ENCODE results near the gene MRPS34.
A peak's percentile ranks its signal among the peaks of the same experiment; 100 is the strongest.

MRPS34 gene

DNA sequence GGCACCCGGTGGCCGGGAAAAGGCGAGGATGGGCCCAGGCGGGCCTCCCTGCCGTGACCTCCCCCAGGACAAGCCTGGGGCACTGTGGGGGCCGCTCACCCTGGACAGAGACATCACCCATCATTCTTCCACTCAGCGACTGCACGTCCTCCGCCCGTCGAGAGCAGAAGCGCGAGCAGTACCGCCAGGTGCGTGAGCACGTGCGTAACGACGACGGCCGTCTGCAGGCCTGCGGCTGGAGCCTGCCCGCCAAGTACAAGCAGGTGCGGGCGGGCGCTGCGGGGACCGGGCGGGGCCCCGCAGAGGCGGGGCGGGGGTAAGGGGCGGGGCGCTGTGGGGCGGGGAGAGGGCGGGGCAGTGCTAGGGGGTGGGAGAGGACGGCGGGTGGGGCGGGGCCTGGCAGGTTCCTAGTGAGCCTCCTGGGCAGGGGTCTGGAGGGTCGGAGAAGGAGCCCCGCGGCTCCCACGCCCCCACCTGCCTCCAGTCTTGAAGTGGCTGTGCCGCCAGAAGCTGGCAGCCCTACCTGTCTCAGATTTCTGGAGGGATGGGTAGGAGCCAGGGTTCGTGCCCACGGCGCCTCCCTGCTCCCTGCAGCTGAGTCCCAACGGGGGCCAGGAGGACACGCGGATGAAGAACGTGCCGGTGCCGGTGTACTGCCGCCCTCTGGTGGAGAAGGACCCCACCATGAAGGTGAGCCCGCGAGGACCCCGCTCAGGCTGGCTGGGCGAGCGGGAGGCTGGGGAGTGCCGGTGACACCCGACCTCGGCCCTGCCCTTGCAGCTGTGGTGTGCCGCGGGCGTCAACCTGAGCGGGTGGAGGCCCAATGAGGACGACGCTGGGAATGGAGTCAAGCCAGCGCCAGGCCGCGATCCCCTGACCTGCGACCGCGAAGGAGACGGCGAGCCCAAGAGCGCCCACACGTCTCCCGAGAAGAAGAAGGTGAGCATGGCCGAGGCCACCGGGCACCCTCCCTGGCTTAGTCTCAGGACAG, 9.1 kb downstream of the MRPS34 start:
- no peak for ATAC-seq (replicated peaks)
- Mint-ChIP-seq H3K9me3 (no peaks in the 10 kb centered on the region), H3K27me3 (no peaks in the 10 kb centered on the region), H3K4me1 (peaks cover 2 to 11% of the 10 kb centered on the region in 2 donors), H3K4me3 (no peak overlapping the region), H3K36me3 (peaks cover 47 to 52% of the 10 kb centered on the region in 2 donors), H3K27ac (no peak overlapping the region)
- DNase-seq: no peak

DNA sequence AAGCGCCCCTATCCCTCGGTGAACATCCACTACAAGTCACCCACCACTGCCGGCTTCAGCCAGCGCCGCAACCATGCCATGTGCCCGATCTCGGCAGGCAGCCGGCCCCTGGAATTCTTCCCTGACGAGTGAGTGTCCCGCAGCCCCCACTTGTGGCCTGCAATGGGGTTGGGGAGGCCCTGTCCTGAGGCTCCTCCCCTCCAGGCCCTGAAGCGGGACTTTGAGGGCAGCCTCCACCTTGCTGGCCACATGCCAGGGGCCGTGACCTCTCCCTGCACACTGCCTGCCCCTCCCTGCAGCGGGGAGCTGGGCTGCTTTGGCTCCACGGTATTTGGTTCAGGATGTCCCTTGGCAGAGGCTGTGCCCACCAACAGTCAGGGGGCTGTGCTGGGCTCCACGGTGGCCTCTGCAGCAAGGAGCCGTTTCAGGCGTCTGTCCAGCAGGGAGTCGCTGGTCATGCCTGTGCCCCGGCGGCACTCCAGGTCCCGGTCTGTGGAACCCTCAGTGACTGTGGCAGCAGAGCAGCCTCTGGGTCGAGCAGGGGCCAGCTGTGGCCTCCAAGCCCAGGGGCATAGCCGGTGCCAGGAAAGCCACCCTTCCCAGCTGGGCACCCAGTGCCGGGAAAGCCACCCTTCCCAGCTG, 9.9 kb downstream of the MRPS34 start:
- Mint-ChIP-seq H3K27ac (peak overlapping the region; percentile 84), H3K36me3 (peaks cover 43 to 46% of the 10 kb centered on the region in 2 donors), H3K4me1 (peaks cover 1 to 3% of the 10 kb centered on the region in 2 donors), H3K4me3 (no peak overlapping the region), H3K27me3 (no peaks in the 10 kb centered on the region), H3K9me3 (no peaks in the 10 kb centered on the region)
- ATAC-seq (replicated peaks): no peak
- no peak for DNase-seq

DNA sequence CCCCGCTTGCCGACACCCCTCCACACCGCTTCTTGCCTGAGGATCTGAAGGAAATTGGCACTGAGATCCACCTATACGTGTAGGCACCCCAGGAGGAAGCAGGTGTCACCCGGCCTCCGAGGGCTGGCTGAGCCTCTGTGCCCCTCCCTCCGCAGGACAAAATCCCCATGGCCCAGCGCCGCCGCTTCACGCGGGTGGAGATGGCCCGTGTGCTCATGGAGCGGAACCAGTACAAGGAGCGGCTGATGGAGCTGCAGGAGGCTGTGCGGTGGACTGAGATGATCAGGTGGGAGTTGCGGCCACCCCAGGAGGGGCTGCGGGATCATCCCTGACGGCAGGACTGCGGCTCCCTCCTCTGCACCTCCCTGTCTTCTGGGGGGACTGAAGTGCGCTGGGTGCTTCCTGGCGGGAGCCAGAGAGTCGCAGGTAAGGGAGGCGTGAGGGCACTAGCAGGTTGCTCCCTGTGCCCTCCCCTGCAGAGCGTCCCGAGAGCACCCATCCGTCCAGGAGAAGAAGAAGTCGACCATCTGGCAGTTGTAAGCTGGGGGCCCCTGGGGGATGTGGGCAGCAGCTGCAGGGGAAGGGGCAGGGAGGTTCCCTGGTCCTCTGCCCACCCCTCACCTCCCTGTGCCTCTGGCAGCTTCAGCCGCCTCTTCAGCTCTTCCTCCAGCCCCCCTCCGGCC, 10.6 kb downstream of the MRPS34 start:
- peak overlapping the region; percentile 84 for H3K27ac Mint-ChIP-seq
- ATAC-seq (replicated peaks) (no peak), DNase-seq (no peak)
- H3K36me3 Mint-ChIP-seq: peaks cover 43 to 49% of the 10 kb centered on the region in 2 donors
- H3K27me3 Mint-ChIP-seq: no peaks in the 10 kb centered on the region
- H3K4me3 Mint-ChIP-seq: no peak overlapping the region
- H3K4me1 Mint-ChIP-seq: peaks cover 0 to 3% of the 10 kb centered on the region in 2 donors
- H3K9me3 Mint-ChIP-seq: no peaks in the 10 kb centered on the region

DNA sequence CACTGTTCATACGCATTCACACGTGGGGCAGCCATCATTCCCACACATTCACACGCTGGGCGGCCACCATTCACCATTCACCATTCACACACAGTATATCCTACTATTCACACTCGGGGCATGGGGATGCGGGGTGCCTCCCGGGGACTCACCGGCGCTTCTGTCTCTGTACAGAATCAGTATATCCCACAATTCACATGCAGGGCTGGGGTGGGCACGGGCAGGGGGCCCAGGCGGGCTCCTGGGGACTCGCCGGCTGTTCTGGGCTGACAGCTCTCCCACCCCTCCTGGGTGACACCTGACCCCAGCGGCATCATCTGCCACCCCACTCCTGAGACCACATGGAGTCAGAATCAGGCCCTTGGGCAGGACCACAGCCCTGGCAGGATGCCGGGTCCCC, 11.2 kb downstream of the MRPS34 start:
- ATAC-seq (replicated peaks): no peak
- Mint-ChIP-seq H3K27ac (no peak overlapping the region), H3K27me3 (no peaks in the 10 kb centered on the region)

DNA sequence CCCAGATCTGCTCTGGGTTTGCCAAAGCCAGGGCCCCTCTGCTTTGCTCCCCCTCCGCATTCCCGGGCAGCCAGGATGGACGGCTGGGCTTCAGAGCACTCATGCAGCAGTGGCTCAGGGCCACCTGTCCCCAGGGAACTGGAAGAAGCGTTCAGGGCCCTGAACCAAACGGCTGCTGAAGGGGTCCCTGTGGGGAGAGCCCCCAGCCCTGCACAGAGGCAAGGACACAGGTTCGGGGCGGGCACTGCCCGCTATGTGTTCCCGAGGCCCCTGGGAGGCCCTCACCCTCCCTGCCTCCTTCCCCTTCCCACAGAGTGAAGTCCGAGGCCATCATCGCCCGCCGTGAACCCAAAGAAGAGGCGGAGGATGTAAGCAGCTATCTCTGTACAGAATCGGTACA, 12.0 kb downstream of the MRPS34 start:
- H3K4me3 Mint-ChIP-seq: no peak overlapping the region
- peak overlapping the region; percentile 47 for H3K27ac Mint-ChIP-seq
- peaks cover 0 to 3% of the 10 kb centered on the region in 2 donors for H3K4me1 Mint-ChIP-seq
- H3K36me3 Mint-ChIP-seq: peaks cover 44 to 49% of the 10 kb centered on the region in 2 donors
- no peaks in the 10 kb centered on the region for H3K27me3 Mint-ChIP-seq
- DNase-seq (no peak), ATAC-seq (replicated peaks) (no peak)
- no peaks in the 10 kb centered on the region for H3K9me3 Mint-ChIP-seq

More for the DNA sequence above, 11.2 kb downstream of the MRPS34 start:
- H3K9me3 Mint-ChIP-seq: no peaks in the 10 kb centered on the region
- peaks cover 0 to 3% of the 10 kb centered on the region in 2 donors for H3K4me1 Mint-ChIP-seq
- H3K4me3 Mint-ChIP-seq: no peak overlapping the region
- H3K36me3 Mint-ChIP-seq: peaks cover 44 to 46% of the 10 kb centered on the region in 2 donors
- no peak for DNase-seq

DNA sequence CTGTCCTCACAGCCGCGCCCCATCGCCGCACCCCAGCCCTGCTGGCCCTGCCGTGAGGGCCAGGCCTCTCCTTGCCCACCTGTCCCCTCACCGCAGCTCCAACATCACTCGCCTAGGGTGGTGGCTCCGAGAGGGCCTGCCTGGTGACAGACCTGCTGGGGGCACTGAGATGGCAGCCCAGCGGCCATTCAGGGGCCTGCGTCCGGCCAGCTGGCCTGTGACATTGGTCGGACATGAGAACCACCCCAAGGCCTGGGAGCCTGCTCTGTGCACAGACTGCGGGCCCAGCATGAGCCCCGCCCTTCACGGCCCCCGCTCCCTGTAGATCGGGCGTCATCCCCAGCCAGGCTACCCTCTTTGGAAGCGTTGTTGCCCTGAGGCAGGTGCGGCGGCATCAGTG, 13.4 kb downstream of the MRPS34 start:
- DNase-seq: no peak
- H3K9me3 Mint-ChIP-seq: no peaks in the 10 kb centered on the region
- H3K4me1 Mint-ChIP-seq: peaks cover 0 to 3% of the 10 kb centered on the region in 2 donors
- no peak overlapping the region for H3K4me3 Mint-ChIP-seq
- H3K27ac Mint-ChIP-seq: no peak overlapping the region
- H3K27me3 Mint-ChIP-seq: no peaks in the 10 kb centered on the region
- ATAC-seq (replicated peaks): no peak
- H3K36me3 Mint-ChIP-seq: peaks cover 55% of the 10 kb centered on the region in 2 donors

DNA sequence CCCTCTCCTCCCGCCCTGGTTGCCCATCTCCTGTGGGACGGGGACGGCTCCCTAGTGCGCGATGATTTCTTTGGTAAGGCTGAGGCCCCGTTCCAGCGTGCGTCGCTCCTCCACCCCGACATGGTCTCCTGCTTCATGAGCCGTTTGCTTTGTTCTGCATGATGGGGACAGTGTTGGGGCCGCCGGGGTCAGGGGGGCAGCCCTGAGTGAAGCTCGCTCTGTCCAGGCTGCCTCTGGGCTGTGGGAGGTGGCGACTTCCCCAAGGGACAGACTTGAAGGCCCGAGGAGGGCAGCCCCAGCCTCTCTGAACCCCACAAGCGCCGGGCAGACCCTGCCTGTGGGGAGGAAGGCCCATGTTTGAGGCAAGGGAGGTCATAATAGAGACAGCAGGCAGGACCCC, 14.0 kb downstream of the MRPS34 start:
- H3K4me3 Mint-ChIP-seq: no peak overlapping the region
- no peak for DNase-seq
- no peak for ATAC-seq (replicated peaks)
- H3K27me3 Mint-ChIP-seq: no peaks in the 10 kb centered on the region
- peaks cover 0 to 3% of the 10 kb centered on the region in 2 donors for H3K4me1 Mint-ChIP-seq
- no peak overlapping the region for H3K27ac Mint-ChIP-seq
- peaks cover 58 to 59% of the 10 kb centered on the region in 2 donors for H3K36me3 Mint-ChIP-seq
- no peaks in the 10 kb centered on the region for H3K9me3 Mint-ChIP-seq

DNA sequence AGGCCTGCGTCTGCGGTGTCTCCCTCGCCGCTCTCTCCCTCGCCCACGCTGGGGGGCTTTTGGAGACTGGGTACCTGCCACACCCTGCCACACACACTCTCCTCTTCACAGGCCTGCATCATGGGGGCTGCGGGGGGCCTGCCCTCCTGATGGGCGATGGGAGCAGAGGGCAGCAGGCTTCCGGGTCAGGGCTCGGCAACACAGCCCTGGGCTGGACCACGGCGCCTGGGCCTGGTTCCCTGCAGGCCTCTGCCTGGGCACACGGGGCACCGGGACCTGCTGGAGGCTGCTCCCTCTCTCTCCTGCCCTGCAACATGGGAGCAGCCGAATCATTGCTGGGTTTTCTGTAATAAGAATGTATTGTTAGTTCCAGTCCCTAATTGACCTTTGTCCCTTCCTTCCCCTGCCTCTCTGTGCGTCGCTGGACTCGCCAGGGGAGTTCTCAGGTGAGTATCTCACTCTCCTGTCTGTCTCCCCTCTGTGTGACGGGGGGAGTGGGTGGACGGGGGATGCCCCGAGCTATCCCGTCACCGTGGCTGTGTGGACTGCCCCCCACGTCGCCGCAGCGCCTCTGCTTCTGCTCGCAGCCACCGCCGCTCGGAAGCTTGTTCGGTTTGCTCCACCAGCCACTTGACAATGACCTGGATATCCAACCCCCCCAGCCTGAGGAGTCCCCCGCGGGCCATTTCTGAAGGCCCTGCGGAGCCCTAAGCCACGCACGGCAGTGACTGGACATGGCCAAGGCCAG, 15.0 kb downstream of the MRPS34 start:
- ATAC-seq (replicated peaks) (no peak), DNase-seq (no peak)
- Mint-ChIP-seq H3K4me3 (no peak overlapping the region), H3K9me3 (no peaks in the 10 kb centered on the region), H3K27ac (peak overlapping the region; percentile 62), H3K27me3 (no peaks in the 10 kb centered on the region), H3K4me1 (peaks cover 0 to 3% of the 10 kb centered on the region in 2 donors), H3K36me3 (peaks cover 56 to 57% of the 10 kb centered on the region in 2 donors)

DNA sequence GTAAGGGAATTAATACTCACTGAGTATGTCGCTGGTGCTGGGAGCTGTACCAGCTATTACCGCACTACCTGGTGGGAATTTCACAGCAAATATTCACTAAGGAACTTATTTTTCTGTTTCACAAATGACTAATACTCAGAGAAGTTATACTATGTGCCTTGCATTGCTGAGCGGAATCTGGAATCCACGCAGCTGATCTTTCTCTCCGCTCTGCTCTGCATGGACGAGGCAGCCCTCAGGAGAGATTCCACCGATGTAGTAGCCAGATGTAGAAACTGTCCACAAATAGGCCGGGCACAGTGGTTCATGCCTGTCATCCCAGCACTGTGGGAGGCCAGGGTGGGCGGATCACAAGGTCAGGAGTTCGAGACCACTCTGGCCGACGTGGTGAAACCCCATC, 18.7 kb downstream of the MRPS34 start:
- peaks cover 43 to 52% of the 10 kb centered on the region in 2 donors for H3K36me3 Mint-ChIP-seq
- no peaks in the 10 kb centered on the region for H3K27me3 Mint-ChIP-seq
- no peak for DNase-seq
- no peak overlapping the region for H3K4me3 Mint-ChIP-seq
- no peaks in the 10 kb centered on the region for H3K9me3 Mint-ChIP-seq
- peaks cover 0 to 1% of the 10 kb centered on the region in 2 donors for H3K4me1 Mint-ChIP-seq
- no peak for ATAC-seq (replicated peaks)
- peak overlapping the region; percentile 37 for H3K27ac Mint-ChIP-seq

DNA sequence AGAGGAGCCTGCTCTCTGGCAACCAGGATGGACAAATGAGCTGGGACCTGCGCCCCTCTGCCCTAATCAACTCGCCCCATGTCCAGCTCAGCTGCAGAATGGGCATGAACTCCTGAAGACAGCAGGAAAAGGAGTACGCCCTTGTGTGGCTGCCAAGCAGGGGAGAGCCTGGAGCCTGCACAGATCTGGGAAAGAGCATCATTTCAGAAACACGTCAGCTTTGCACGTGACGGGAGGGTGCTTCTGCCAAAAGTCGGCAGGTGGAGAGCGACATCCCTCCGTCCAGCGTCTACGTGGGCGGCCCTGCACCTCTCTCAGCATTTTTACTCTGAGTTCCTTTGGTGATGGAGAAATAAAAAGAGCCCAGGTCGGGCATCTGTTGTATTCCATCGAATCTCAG, 20.1 kb downstream of the MRPS34 start:
- Mint-ChIP-seq H3K27me3 (no peaks in the 10 kb centered on the region), H3K9me3 (no peaks in the 10 kb centered on the region), H3K36me3 (peaks cover 39 to 50% of the 10 kb centered on the region in 2 donors), H3K4me1 (peaks cover 0 to under 1% of the 10 kb centered on the region in 2 donors), H3K4me3 (no peak overlapping the region), H3K27ac (no peak overlapping the region)
- DNase-seq: no peak
- ATAC-seq (replicated peaks): no peak

DNA sequence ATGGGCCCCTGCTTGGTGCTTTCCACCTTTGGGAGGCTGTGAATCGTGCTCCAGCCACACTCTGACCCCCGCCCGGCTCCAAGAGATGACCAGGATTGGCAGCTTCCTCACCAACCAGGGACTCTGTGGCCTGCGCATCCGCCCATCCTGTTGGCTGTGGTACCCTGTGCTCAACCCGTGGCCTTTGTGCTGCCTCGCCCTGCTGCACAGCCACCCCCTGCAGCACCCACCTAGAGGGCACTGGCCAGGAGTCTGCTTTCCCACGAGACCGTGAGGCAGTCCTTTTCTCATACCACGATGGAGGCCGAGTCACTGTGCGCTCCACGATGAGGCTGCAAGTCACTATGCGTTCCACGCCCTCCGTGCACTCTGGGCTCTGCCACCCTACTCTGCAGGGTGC, 21.0 kb downstream of the MRPS34 start:
- Mint-ChIP-seq H3K27ac (no peak overlapping the region), H3K9me3 (no peaks in the 10 kb centered on the region), H3K36me3 (peaks cover 35 to 50% of the 10 kb centered on the region in 2 donors), H3K4me3 (no peak overlapping the region), H3K27me3 (no peaks in the 10 kb centered on the region), H3K4me1 (no peaks in the 10 kb centered on the region)
- DNase-seq: no peak
- ATAC-seq (replicated peaks): no peak

DNA sequence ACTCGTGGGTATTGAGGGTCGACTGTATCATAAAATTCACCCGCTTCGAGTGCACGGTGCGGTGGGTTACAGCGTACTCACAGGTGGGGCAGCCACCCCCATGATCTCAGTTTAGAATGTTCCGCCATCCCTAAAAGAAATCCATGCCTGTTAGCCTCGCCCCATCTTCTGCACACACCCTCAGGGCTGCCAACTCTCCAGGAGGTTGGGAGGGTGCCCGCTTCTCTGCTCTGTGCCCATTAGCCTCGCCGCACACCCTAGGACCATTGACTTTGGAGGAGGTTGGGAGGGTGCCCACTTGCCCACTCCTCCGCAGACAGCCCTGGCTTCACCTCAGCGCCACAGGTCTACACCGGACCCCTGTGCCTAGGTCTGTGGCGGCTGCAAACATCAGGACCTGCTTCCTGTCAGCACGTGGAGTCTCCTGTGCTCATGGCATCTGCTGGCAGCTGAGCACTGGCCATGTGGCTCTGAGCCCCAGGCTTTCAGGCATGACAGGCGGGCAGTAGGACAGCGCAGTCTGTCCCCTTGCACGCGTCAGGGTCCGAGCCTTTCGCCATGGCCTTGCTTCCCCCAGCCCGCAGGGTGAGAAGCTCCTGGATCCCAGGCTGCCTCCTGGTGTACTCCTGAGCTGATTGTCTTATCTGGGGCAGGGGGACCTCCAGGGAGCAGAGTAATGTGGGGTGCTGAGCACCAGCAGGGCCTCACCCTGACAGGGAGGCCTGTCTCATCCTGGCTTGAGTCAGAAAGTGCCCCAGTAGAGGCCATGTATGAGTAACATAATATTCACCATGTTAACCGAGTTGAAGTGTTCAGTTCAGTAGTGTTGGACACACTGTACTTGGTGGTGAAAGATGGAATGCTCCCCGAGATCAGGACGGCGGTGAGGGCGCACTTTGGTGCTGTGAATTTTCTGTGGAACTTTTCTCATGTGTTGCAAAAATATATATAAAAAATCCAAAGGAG, 23.5 kb downstream of the MRPS34 start:
- peaks cover 21 to 50% of the 10 kb centered on the region in 2 donors for H3K36me3 Mint-ChIP-seq
- no peaks in the 10 kb centered on the region for H3K9me3 Mint-ChIP-seq
- H3K4me3 Mint-ChIP-seq: no peak overlapping the region
- no peak for ATAC-seq (replicated peaks)
- H3K4me1 Mint-ChIP-seq: peaks cover 0 to 3% of the 10 kb centered on the region in 2 donors
- no peak overlapping the region for H3K27ac Mint-ChIP-seq
- no peaks in the 10 kb centered on the region for H3K27me3 Mint-ChIP-seq
- no peak for DNase-seq

DNA sequence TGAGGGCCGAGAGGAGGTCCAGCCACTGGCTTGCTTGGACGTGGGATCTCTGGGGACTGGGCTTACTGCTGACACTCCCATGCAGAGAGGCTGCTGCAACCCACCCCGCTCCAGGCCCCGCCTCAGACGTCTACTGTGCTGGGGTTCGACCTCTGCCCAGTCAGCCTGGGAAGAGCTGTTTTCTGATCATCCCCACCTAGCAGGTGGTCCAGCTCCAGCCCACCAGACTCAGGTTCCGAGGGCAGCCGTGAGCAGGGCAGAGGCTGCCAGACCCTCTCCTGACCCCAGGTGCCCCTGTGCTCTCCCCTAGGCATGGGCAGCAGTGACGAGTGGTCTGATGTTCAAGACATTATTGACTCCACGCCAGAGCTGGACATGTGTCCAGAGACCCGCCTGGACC, 25.0 kb downstream of the MRPS34 start:
- Mint-ChIP-seq H3K9me3 (no peaks in the 10 kb centered on the region), H3K4me3 (no peak overlapping the region), H3K27me3 (no peaks in the 10 kb centered on the region), H3K4me1 (peaks cover 0 to 3% of the 10 kb centered on the region in 2 donors), H3K27ac (no peak overlapping the region), H3K36me3 (peaks cover 23 to 51% of the 10 kb centered on the region in 2 donors)
- DNase-seq (no peak), ATAC-seq (replicated peaks) (no peak)
